GM12875 (cell line): ENCODE measurements around the gene MAP2.

ENCODE experiments used
- H3K4me3 ChIP-seq: one replicate; pipeline ENCODE4 v1.5.1; 2011; ENCODE audit warnings: low read depth, low read length, control low read depth
- TF ChIP-seq, protein P1 (sequence below): IDR thresholded peaks from 2 replicates; pipeline ENCODE4 v1.5.1; 2011; ENCODE audit warnings: low read depth, mild to moderate bottlenecking, control low read depth, inconsistent platforms, low read length, moderate library complexity, borderline replicate concordance; ENCODE audit not compliant: insufficient read depth

Gene MAP2

DNA sequence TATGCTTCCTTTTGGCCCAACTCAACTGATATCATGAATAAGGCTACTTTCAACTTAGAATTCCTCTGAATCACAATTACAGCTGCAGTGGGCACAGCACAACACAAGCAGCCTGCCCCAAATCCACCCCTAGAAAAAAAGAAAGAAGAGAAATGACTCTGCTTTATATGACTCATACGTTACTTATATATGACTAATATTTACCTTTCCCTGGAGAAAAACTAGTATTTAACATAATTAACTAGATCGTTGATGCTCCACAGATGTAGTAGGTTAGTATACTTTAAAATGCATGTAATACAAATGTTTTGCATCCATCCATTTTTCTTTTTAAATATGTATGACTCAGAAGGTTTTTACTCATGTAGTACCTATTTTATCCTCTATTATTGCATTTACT lies 214.5 kb downstream of the MAP2 start:
- TF ChIP-seq, protein P1, sequence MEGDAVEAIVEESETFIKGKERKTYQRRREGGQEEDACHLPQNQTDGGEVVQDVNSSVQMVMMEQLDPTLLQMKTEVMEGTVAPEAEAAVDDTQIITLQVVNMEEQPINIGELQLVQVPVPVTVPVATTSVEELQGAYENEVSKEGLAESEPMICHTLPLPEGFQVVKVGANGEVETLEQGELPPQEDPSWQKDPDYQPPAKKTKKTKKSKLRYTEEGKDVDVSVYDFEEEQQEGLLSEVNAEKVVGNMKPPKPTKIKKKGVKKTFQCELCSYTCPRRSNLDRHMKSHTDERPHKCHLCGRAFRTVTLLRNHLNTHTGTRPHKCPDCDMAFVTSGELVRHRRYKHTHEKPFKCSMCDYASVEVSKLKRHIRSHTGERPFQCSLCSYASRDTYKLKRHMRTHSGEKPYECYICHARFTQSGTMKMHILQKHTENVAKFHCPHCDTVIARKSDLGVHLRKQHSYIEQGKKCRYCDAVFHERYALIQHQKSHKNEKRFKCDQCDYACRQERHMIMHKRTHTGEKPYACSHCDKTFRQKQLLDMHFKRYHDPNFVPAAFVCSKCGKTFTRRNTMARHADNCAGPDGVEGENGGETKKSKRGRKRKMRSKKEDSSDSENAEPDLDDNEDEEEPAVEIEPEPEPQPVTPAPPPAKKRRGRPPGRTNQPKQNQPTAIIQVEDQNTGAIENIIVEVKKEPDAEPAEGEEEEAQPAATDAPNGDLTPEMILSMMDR: no peak
- H3K4me3 ChIP-seq: no peak overlapping the region

DNA sequence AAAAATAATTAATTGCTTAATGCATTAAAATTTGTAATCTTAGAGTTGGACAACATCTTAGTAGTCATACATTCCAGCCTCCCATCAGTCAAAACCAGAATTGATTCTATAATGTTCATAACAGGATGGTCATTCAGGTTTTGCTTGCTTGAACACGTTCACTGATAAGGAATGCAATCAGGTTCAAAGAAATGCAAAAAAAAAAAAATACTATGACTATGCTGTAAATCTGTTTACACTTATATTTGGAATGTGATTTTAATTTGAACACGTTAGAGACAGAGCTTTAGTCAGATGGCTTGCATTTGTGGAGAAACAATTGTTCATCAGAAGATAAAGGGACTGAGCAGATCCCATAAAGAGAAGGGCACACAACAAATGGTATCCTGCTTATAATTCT lies 216.5 kb downstream of the MAP2 start:
- no peak overlapping the region for H3K4me3 ChIP-seq
- TF ChIP-seq, protein P1: no peak

DNA sequence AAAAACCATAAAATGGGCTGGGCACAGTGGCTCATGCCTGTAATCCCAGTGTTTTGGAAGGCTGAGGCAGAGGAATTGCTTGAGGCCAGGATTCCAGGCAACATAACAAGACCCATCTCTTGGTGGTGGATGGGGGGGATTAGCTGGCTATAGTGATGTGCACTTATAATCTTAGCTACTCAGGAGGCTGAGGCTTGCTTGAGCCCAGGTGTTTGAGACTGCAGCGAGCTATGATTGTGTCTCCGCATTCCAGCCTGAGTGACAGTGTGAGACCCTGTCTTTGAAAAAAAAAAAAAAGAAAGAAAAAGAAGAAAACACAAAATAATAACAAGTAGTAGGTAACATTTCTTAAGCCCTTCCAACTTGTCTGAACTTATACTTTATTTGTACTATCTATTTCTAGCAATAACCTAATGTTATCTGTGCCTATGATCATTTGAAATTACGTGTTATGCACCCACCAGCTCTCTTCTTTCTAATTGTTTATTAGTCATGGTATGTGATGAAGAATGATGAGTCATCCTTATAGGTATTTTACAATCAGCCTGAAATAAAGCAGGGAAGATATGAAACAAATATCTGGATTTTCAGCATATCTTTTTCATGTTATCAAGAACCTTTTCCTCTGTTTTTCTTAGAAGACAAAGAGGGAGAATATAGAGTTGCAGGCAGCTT lies 218.4 kb downstream of the MAP2 start:
- no peak overlapping the region for H3K4me3 ChIP-seq
- TF ChIP-seq, protein P1: no peak

DNA sequence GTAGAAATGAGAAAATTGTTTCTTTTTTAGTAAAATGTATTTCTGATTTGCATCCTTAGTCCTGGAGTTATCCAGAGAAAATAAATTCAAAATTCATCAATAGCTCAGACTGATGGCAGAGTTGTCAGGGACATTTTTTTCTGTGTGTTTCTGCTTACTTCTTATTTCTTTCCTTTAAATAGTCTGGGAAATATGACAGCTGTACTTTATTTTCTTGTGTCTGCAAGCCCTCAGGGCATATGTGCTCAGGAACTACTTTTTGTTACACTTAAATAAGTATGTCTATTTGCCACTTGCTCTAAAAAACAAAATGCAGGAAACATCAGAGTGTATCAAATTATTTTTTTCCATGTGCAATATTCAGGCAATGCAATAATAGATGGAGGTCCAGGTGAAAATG lies 221.0 kb downstream of the MAP2 start:
- TF ChIP-seq, protein P1: no peak
- no peak overlapping the region for H3K4me3 ChIP-seq

DNA sequence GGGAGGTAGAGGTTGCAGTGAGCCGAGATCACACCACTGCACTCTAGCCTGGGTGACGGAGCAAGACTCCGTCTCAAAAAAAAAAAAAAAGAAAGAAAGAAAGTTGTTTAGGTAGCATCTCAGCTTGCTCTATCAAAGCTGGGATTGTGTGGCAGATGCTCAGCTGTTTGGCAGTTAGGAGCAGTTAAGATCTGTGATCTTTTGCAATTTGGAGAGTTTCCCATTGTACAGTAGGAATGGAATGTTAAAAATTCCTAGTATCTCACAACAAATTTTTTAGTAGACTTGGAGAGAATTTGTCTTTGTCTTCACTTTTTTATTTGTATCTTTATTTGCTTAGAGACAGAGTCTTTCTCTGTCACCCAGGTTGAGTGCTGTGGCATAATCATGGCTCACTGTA lies 224.9 kb downstream of the MAP2 start:
- TF ChIP-seq, protein P1: no peak
- H3K4me3 ChIP-seq: no peak overlapping the region

DNA sequence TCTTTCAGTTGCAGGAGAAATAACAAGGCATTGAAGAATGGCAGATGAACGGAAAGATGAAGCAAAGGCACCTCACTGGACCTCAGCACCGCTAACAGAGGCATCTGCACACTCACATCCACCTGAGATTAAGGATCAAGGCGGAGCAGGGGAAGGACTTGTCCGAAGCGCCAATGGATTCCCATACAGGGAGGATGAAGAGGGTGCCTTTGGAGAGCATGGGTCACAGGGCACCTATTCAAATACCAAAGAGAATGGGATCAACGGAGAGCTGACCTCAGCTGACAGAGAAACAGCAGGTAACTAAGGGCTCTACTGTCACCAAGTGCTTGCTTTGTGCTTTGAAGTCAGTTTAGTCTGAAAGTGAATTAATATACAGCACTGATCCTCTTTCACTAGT lies 229.3 kb downstream of the MAP2 start:
- H3K4me3 ChIP-seq: no peak overlapping the region
- TF ChIP-seq, protein P1: no peak

DNA sequence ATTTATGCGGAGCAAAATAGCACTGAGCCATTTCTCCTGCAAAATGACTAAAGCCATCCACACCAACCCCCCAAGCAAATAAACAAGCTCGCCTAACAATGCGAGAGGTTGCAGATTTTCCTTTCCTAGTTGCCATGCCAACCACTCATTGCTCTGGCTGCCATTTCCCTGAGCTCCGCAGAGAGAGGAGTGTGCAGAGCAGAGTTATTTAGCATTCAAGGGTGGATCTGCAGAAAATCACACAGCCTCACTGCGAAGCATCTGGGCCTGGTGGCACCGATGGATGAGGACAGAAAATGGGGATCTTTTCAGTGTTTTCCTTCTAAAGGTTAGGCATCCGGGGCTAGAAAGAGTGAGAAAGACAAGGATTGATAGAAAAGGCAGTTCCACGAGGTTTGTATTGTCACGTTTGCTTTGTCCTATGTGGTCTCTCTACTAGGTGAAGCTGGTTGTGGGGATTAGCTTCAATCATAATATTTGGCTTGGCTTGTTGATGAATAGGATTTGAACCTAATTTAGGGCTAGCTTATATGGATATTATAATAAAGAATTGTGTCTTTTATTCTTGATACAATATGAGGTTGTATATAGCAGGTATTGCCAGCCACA lies 237.5 kb downstream of the MAP2 start:
- H3K4me3 ChIP-seq: no peak overlapping the region
- TF ChIP-seq, protein P1: no peak
